AML-193 (cell line): ENCODE results near the gene C3orf22.

Source experiments
- DNase-seq, 2 experiments: peaks; one replicate each; lab custom pipeline; 2025; lab: John Stamatoyannopoulos, UW

C3orf22 gene

DNA sequence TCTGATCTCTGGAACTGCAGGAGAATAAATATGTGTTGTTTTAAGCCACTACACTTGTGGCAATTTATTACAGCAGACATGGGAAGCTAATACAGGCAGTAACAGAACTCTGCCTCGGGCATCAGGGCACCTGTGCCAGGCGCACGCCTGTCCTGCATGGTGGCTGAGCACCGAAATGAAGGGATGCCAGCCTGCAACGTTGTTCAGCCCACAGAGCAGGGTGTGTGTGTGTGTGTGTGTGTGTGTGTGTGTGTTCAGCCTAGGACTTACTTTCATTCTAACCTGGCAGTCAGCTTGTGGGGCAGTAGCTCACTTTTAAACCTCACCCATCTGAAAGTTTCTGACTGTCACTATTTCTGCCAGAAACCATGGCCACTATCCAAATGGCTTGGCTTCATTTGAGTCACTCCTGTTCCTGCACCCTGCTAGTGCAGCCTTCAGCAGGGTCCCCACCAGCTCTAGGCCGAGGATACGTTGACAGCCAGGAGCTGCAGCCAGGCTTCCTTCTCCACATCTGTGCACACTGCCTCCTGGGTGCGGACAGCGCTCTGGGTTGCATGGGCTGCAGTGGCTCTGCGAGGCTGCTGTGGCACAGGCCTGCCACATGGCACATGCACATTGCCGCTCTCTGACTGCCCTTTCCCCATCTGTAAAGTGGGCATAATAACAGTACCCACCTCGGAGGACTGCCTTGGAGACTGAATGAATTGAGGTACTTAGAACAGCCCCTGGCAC lies 45.6 kb downstream of the C3orf22 start:
- DNase-seq: no peak

- DNase-seq: no peak
Measured at GRCh38 chr3:126512026-126512425, 46.7 kb downstream of the C3orf22 start.

DNA sequence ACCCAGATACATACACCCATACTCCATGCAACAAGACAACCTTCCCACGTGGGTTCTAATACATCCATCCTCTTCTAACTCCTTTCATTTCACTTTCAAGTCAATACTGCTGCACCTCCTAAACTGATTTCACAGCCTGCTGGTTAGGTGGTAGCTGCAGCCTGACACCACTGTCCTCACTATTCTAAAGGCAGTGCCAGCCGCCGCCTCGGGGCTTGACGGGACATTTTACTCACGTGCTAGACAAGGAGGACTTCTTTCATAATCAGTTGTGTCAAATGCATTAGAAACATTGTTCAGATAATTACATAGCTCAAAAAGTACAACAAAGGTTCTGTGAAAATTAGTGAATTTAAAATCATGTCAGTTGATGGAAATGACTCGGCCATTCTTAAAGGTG lies 47.4 kb downstream of the C3orf22 start:
- no peak for DNase-seq

DNA sequence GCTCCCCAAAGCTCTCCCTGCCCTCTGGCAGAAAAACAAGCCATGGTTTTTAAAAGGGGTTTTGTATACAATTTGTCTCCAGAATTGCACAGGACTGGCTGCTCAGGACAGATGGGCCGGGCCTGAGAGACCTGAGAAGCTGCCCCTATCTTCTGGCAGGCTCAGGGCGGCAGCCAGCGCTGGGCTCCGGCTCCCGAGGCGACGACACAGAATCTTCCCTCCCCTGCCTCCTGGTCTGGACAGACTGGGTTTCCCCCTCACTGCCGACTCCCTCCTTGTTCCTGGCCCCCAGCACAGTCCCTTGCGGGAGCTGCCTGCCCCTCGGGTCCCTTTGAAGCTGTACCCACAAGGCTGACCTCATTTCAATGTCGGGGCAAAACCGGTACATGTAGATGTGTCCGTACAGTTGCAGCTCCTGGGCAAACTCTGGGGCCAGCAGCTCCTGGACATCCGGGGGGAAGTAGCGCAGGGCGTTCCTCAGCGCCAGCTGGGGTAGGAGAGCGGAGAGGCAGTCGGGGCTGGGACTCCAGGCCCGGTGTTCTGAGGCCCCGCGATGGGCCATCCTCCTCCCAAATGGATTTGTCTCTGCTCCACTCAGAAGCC lies 48.3 kb downstream of the C3orf22 start:
- DNase-seq: no peak

DNA sequence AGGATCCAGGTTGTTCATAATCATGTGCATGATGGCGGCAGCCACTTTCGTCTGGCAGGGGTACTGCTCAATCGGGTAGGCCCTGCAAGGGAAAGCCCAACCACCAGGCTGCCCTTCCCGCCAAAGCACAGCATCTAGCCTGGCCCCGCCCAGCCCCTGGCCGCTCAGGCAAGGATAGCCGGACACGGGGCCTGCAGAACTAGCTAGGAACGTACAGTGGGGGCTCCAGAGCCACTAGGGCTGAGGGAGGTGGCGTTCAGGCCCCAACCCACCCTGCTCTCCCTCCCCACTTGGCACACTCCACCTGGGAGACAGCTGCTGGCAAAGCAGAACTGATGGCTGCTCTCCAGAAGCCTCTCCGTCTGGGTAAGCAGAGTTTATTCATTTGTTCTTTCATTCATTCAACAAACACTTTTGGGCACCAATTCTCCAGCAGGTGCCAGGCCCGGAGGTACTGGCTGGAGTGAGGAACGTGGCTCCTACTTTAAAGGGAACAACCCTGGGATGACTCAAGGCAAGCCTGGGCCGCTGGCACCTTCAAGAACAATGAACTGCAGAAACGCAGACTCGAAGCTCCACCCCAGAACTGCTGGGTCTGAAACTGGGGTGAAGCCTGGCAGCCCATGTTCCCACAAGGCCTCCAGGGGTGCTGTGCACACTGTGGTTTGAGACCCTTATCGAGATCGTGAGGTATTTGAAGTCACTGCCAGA lies 49.0 kb downstream of the C3orf22 start:
- DNase-seq: no peak

GRCh38 chr3:126508564-126508964 lies 50.2 kb downstream of the C3orf22 start:
- DNase-seq: no peak

- DNase-seq: no peak
Measured at GRCh38 chr3:126507886-126508285, 50.8 kb downstream of the C3orf22 start.

- no peak for DNase-seq
Measured at GRCh38 chr3:126503701-126504100, 55.0 kb downstream of the C3orf22 start.

DNA sequence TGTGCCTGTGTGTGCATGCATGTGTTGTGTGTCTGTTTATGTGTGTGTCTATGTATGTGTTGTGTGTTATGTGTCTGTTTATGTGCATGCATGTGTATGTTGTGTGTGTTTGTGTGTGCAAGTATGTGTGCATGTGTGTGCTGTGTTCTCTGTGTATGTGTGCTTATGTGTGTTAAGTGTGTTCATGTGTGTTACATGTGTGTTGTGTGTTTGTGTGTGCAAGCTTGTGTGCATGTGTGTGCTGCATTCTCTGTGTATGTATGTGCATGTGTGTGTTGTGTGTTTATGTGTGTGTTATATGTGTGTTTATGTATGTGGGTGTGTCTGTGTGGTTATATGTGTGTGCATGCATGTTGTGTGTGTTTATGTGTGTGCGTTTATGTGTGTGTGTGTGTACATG lies 56.1 kb downstream of the C3orf22 start:
- DNase-seq: no peak

GRCh38 chr3:126501736-126502135 lies 57.0 kb downstream of the C3orf22 start:
- DNase-seq: no peak

DNA sequence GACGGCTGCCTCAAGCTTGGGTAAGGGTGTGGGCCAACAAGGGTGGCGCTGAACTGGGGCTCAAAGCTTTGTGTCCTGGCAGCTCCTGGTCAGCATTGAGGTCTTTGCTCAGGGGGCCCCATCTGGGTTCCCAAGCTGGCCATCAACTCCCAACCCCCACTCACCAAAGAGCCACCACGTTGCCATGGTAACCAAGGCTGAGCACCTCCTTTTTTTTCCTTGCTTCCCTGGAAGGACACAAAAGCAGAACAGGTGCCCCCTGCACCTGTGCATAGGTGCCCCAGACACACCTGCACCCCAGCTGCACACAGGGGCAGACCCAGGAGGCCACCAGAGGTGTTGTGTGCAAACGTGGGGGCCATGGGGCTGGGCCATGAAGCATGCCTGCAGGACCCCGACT lies 57.7 kb downstream of the C3orf22 start:
- DNase-seq: no peak

- no peak for DNase-seq
Measured at GRCh38 chr3:126500016-126500415, 58.7 kb downstream of the C3orf22 start.
